GM19238 (cell line): ENCODE results near the gene KAT7.
A peak's percentile ranks its signal among the peaks of the same experiment; 100 is the strongest.
"Not testable (repeated sequence)": the region's sequence is repeated elsewhere in the genome, so short reads cannot be mapped to it uniquely, and the experiment has no call there.

ENCODE experiments used
- DNase-seq: peaks from one replicate; pipeline ENCODE4 v3.0.0; 2011; ENCODE audit warnings: low spot score; ENCODE audit not compliant: insufficient read length

Gene KAT7

DNA sequence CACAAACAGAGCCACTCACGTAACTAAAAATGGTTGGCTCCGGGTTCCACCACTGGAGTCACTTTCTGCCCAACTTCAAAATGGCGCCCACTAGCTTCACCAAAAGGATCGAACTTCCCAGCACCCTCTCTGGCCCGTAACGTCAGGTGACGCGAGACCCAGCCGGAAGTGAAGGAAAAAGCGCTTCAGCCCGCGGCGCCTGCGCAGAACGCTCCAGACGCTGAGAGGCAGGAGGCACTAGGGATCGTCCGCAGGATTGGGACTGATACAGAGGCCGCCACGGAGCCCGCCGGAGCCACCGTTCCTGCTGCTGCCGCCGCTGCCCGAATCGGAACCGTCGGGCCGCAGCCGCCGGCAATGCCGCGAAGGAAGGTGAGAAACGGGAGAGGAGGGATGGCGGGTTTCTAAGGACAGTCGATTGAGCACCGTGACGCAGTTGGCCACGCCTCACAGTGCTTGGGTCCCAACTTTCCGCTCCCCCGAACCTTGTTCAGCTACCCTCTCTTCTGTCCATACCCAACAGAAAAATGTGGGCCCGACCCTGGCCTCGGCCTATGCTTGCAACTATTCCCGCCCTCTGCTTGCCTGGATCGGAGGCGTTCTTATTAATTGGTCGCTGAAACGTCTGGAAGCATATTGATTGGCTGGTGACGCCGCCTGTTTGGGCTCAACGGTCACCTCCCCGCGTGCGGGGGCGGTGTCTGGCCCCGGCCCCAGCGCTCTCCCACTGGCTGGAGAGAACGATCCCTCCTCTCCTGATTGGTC lies at the start of gene KAT7:
Gene KAT7 (plus strand): TSS at position 204 of the 765 bp plus-strand sequence. CDS start 154 bp downstream, at position 358.
- peak; percentile 93 for DNase-seq

- no peak for DNase-seq
These were observed 48.7 kb upstream of the KAT7 start for GRCh38 chr17:49739641-49740271.

DNA sequence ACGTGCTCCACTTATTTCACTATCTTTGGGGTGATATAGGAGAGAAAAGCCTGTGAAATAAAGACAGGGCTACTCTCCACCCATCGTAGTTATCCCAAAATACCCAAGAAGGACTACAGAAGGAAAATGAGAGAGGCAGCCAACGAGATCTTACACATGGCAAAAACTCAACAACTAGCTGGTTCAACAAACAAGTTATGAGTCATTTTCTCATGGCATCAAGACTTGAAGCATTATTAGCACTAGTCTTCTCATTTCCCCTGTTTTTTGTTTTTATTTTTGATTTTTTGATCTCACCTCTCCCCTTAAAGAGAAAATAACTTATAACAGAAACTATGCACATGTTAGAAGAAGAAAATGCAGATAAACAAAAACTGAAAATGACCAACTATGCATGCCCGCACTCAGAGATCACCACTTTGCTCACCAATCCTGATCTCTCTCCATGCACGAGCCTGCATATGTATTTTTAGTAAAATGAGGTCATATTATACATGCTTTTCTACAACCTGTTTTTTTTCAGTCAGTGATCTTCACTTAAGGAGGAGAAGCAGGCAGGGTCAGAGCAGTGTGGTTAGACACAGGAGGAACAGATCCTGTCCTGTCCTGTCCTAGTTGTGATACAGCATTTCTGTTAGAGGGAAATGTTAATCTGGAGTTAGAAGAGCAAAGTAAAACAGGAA lies 47.3 kb upstream of the KAT7 start:
- DNase-seq, result no peak

- no peak for DNase-seq
These were observed 46.8 kb upstream of the KAT7 start for GRCh38 chr17:49741692-49742076.

DNA sequence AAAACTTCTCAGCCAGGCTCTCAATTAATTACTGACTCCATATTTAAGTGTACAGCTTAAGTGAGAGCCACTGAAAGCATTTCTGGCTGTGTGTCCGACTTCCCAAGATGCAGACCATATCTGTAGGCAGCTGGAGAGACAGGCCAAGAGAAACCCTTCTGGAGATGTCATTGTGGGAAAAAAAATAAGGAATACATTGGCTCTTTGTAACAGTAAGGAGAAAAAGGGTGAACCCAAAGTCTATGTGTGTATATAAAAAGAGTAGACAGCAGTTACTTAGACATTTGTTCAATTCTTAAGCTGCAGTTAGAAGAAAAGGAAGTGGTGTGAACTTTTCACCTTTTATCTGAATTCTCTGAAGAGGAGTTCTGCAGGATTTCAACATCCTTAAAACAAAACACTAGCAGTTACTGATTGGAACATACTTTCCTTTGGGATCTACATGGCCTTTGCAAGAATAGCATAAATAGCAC lies 46.3 kb upstream of the KAT7 start:
- DNase-seq, result no peak

DNA sequence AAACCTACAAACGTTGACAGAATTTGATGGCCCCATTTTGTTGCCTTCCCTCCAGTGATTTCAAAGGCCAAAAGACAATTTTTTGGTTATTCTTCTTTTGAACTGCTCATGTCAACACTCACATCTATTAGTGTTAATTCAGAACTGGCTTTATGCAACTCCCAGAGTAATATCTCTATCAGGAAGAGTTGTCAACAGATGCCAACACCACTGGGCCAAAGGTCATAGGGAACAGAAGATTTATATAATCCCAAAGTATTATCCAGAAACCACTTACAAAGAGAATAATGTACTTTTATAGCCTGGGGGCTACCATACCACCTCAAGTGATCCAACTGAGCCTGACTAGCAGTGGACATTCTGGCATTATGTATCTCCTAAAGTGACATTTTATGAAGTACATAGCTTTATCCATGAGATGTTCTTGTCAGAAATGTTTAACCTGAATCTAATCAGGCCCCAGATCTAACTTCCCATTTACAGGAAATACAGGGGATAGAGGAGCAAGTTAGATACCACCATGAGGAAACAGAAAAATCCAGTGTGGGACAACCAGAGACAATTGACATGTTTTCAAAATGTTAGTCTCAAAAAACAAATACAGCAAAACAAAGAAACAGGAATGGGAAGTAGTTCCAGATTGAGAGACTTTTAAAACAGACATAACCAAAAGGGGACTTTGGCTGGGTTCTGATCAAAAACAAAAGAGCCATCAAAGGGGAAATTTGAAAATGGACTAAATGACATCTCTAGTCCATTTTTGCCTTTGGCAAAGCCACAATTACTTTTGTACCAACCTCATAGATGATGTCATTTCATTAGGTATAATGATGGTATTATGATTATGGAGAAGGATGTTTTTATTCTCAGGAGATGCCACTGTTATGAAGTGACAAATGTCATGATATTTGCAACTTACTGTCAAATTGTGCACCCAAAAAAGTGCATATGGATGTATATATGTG lies 43.0 kb upstream of the KAT7 start:
- no peak for DNase-seq

- no peak for DNase-seq
These were observed 41.5 kb upstream of the KAT7 start for GRCh38 chr17:49746791-49747490.

GRCh38 chr17:49747632-49748031 lies 40.8 kb upstream of the KAT7 start:
- DNase-seq, result no peak

GRCh38 chr17:49748223-49748622 lies 40.3 kb upstream of the KAT7 start:
- no peak for DNase-seq

- DNase-seq, result peak; percentile 65
These were observed 39.7 kb upstream of the KAT7 start for GRCh38 chr17:49748791-49749190.

DNA sequence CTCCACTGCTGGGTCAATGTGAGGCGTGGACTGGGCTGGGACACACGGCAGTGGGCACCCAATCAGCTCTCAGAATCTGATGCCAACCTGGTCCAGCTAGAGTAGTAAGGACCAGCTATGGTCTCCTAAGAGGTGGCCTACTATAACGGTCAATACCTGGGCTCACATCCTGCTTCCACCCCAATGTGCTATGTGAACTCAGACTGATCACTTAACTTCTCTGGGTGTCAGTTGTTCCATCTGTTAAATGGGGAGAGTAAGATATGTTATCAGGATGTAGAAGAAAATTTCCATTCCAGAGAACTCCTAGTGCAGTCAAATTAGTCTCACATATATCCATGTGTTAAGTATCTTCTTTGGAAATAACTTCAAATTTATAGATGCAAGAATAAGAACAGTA lies 38.8 kb upstream of the KAT7 start:
- no peak for DNase-seq

DNA sequence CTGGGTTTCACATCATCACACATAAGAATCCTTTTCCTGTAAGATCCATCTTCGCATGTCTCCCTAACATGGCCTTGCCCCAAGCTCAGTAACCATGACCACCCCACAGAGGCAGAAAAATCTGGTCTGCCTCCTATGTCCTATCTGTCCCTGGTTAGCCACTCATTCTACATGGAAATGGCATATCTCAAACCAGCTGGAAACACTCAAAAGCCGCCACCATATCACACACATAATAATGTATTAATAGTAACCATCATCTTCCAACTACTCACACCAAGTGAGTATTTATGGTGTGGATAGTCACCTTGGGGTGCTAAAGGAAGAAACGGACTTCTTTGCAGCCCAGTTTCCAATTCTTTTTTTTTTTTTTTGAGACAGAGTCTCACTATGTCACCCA lies 36.0 kb upstream of the KAT7 start:
- DNase-seq, result no peak

- no peak for DNase-seq
These were observed 34.5 kb upstream of the KAT7 start for GRCh38 chr17:49753959-49754391.

GRCh38 chr17:49755663-49756283 lies 32.7 kb upstream of the KAT7 start:
- DNase-seq, result no peak

- no peak for DNase-seq
These were observed 31.9 kb upstream of the KAT7 start for GRCh38 chr17:49756323-49757150.

- no peak for DNase-seq
These were observed 31.2 kb upstream of the KAT7 start for GRCh38 chr17:49757151-49757777.

DNA sequence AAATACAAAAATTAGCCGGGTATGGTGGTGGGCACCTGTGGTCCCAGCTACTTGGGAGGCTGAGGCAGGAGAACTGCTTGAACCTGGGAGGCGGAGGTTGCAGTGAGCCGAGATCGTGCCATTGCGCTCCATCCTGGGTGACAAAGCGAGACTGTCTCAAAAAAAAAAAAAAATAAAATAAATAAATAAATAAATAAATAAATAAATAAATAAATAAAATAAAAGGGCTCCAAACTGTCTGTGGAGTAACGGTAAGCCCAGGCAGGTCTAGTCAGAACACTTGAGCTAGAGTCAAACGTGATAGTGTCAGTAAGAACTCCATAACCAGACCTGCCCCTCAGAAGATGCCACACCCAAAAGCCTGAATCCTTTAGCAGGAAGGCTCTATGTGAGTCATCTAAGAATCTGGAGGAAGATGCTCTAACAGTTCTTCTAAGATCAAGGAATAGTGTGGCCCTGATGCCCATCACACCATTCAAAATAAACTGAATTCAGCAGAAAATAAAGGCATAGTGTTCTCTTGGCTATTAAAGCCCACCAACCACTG lies 29.9 kb upstream of the KAT7 start:
- not testable (repeated sequence) for DNase-seq

DNA sequence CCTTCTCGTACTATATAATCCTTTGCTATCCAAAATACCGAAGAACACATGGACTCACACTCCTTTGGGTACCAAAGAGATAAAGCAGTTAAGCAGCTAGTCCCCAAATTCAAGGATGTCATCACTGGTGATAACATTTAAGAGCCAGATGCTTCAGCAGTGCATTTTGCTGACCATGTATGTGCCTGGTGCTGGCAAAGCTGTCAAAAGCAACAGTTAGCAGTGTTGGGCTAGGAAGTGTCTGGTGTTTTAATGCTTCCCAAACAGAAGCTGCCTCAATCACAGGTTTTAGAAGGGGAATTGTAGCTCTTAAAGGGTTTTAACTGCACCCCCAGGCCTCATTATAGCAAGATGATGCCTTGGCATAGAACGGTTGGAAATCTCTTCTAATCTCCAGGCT lies 29.3 kb upstream of the KAT7 start:
- no peak for DNase-seq
